Activated CD8-positive, alpha-beta memory T cell treated with anti-CD3 and anti-CD28 coated beads, Interleukin-2, amount 50 U/mL, for 1 hour (primary cell): ENCODE measurements around the gene SPATA31C1.
"Not testable (repeated sequence)": the region's sequence is repeated elsewhere in the genome, so short reads cannot be mapped to it uniquely, and the experiment has no call there.

Experiments used
- DNase-seq: peaks from one replicate; pipeline ENCODE4 v3.0.0-alpha.2; 2020; ENCODE audit errors: extremely low read depth

Gene SPATA31C1

DNA sequence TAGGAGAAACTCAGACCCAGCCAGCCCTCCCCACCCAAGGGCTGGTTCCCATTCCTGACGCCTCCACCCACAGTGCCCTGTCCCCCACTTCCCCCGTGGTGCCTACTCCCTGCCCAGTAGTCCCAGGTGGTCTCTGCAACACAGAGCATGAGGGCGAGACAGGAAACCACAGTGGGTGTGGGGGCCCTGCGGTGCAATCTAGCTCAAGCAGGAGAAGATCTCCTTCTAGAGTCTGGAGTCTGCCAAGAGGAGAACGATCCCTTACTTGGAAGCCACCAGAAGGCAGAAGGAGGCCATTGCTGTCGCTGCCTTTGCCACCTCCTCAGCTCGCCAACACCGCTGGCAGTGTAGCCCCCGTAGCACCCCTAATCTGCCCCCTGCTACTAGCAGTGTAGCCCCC is 20.2 kb downstream of the SPATA31C1 start:
- not testable (repeated sequence) for DNase-seq

- not testable (repeated sequence) for DNase-seq
Measured at GRCh38 chr9:87938336-87938735, 20.6 kb downstream of the SPATA31C1 start.

GRCh38 chr9:87939096-87939495 is 21.3 kb downstream of the SPATA31C1 start:
- not testable (repeated sequence) for DNase-seq

GRCh38 chr9:87944096-87944495 is 26.3 kb downstream of the SPATA31C1 start:
- no peak for DNase-seq

DNA sequence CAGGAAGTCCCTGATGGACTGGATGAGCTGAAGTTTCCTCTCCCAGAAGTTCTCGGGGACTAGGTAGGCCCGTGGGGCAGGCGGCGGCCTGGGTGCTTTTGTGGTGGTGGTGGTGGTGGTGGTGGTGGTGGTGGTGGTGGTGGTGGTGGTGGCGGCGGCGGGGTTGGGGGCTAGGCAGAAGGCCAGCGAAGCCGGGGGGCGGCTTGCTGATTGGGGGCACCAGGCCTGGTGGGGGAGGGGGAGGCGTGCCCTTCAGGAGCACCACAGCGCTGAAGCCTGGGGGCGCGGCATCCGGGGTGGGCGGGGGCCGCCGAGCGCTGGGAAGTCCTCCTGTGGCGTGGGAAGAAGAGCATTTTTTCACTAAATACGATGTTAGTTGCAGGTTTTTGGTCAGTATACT is 26.9 kb downstream of the SPATA31C1 start:
- DNase-seq: no peak

- DNase-seq: no peak
Measured at GRCh38 chr9:87950296-87950695, 32.5 kb downstream of the SPATA31C1 start.

- DNase-seq: no peak
Measured at GRCh38 chr9:87950765-87951488, 33.2 kb downstream of the SPATA31C1 start.

GRCh38 chr9:87954230-87954629 is 36.5 kb downstream of the SPATA31C1 start:
- DNase-seq: no peak

DNA sequence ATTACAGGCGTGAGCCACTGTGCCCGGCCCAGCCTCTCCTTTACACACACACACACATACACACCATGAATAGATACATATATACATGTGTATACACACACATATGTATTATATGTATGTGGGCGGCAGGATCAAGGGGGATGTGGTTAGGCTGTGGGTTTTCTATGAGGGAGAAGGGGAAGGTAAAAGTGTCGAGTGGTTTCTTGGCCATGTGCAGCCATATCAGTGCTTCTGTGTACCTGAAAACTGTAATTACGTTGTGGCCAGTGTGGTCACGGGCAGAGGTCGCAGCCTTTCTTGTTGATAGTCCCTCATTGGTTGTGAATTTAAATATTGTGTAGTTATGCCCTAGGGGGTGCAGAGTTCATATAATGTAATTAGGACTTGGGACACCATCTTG is 40.1 kb downstream of the SPATA31C1 start:
- no peak for DNase-seq

DNA sequence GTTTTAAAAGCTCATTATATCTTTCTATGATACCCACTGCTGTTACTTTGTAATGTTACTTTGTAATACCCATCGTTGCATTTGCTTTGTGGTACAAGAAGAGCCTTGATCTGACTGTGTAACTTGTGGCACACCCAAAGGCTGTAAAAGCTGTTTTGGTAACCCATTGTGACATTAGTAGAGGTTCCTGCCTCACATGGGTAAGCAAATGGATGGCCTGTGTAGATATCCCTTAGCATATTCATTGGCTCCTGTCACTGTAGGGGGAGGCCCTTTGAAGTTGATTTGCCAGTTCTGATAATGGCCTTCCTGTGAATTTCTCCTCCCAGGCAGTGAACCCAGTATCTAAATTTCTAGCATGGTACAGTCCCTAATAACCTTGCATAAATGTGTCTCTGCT is 40.8 kb downstream of the SPATA31C1 start:
- DNase-seq: no peak

- DNase-seq: no peak
Measured at GRCh38 chr9:87959916-87960581, 42.3 kb downstream of the SPATA31C1 start.

DNA sequence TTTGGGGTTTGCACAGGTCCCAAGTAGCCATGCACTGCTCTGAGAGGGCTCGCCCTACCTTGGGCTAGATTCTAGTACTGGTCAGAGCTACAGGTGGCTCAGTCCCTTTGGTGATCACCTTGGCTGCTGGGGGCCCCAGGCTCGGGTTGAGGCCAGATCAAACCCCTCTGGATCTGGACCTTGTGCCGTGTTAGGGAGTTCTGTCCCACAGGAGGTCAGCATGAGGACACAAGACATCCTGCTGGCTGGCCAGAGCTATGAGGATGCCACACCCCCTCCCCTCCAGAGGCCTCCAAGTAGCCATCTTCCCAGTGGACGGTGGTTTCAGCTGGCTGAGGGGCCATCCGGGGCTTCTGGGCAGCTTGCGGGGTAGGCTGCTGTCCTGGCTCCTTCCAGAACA is 46.0 kb downstream of the SPATA31C1 start:
- DNase-seq: no peak

GRCh38 chr9:87964826-87965225 is 47.1 kb downstream of the SPATA31C1 start:
- no peak for DNase-seq

GRCh38 chr9:87968155-87968554 is 50.4 kb downstream of the SPATA31C1 start:
- DNase-seq: no peak

DNA sequence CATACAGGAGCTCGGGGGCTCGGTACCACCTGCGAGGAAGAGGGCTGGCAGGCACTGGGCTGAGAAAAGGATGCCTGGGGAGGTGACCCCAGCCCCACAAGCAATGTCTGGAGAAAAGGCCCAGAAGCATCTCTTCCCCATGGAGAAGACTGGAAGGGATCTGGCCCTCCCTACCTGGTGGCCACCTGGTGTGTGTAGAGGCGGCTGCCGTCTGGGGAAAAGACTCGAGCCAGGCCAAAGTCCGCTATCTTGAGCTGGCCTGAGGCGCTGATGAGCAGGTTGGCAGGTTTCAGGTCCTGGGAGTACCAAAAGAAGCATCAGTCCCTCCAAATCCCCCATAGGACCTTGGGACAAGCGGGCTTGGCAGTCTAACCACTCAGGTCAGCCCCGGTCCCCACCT is 52.8 kb downstream of the SPATA31C1 start:
- no peak for DNase-seq

GRCh38 chr9:87973122-87973521 is 55.4 kb downstream of the SPATA31C1 start:
- DNase-seq: no peak
